Kidney epithelial cell (primary cell): Measurements from ENCODE around the gene RPL28. TPM values are rescaled to one million over a fixed set of nuclear protein-coding genes. Genes with fewer than 3 reads are reported as not detected.

Source experiments
- DNase-seq: peaks from one replicate; pipeline ENCODE4 v3.0.0-alpha.2; 2010; ENCODE audit warnings: low read depth
- H3K27me3 ChIP-seq: 2 replicates; pipeline ENCODE4 v1.6.0; 2011; ENCODE audit warnings: low read length; ENCODE audit not compliant: control insufficient read depth, insufficient read depth
- H3K36me3 ChIP-seq: 2 replicates; pipeline ENCODE4 v1.5.1; 2011; ENCODE audit warnings: low read length; ENCODE audit not compliant: control insufficient read depth, insufficient read depth
- H3K4me3 ChIP-seq: 2 replicates; pipeline ENCODE4 v1.5.1; 2011; ENCODE audit warnings: low read depth, mild to moderate bottlenecking, control low read depth, low read length
- total RNA-seq: library from RNA; depleted of rRNA; stranded (reverse); fragments of >200 nt; gene quantifications from 2 replicates; pipeline ENCODE4 v1.2.3, GENCODE V29; 2015
- TF ChIP-seq, protein P1 (sequence below): IDR thresholded peaks from 2 replicates; pipeline ENCODE4 v1.5.1; 2011; ENCODE audit warnings: mild to moderate bottlenecking, moderate library complexity, low read length, control low read depth, inconsistent platforms; ENCODE audit not compliant: insufficient read depth, poor library complexity, severe bottlenecking

The RPL28 gene
- total RNA-seq, 1 donor from 2014 or later, result 630 TPM

DNA sequence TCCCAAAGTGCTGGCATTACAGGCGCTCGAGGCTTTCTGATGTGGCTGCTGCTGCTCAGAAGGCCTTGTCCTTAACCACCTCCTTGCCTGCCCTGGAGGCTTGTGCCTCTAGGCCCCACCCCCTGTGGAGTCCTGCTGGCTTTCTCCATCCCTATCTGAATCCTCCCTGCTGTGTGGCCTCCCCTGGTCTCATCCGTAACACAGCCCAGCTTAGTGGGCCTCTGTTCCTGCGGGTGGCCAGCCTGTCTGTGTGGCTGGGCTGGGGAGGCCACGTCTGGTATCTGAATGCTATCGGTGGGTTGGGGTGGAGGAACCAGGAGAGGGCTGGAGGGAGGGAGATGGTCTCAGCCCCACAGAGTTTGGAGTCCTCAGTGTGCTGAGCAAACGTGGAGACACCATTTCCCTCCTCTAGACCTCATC is 4.7 kb downstream of the RPL28 start:
- Histone ChIP-seq H3K4me3 (no peak overlapping the region), H3K36me3 (peaks cover 4% of the 10 kb centered on the region), H3K27me3 (no peaks in the 10 kb centered on the region)
- TF ChIP-seq, protein P1, sequence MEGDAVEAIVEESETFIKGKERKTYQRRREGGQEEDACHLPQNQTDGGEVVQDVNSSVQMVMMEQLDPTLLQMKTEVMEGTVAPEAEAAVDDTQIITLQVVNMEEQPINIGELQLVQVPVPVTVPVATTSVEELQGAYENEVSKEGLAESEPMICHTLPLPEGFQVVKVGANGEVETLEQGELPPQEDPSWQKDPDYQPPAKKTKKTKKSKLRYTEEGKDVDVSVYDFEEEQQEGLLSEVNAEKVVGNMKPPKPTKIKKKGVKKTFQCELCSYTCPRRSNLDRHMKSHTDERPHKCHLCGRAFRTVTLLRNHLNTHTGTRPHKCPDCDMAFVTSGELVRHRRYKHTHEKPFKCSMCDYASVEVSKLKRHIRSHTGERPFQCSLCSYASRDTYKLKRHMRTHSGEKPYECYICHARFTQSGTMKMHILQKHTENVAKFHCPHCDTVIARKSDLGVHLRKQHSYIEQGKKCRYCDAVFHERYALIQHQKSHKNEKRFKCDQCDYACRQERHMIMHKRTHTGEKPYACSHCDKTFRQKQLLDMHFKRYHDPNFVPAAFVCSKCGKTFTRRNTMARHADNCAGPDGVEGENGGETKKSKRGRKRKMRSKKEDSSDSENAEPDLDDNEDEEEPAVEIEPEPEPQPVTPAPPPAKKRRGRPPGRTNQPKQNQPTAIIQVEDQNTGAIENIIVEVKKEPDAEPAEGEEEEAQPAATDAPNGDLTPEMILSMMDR, result no peak
- no peak for DNase-seq

GRCh38 chr19:55391191-55391670 is 5.5 kb downstream of the RPL28 start:
- DNase-seq, result no peak
- Histone ChIP-seq H3K4me3 (no peak overlapping the region), H3K36me3 (peaks cover 4% of the 10 kb centered on the region), H3K27me3 (no peaks in the 10 kb centered on the region)
- TF ChIP-seq, protein P1, result no peak

DNA sequence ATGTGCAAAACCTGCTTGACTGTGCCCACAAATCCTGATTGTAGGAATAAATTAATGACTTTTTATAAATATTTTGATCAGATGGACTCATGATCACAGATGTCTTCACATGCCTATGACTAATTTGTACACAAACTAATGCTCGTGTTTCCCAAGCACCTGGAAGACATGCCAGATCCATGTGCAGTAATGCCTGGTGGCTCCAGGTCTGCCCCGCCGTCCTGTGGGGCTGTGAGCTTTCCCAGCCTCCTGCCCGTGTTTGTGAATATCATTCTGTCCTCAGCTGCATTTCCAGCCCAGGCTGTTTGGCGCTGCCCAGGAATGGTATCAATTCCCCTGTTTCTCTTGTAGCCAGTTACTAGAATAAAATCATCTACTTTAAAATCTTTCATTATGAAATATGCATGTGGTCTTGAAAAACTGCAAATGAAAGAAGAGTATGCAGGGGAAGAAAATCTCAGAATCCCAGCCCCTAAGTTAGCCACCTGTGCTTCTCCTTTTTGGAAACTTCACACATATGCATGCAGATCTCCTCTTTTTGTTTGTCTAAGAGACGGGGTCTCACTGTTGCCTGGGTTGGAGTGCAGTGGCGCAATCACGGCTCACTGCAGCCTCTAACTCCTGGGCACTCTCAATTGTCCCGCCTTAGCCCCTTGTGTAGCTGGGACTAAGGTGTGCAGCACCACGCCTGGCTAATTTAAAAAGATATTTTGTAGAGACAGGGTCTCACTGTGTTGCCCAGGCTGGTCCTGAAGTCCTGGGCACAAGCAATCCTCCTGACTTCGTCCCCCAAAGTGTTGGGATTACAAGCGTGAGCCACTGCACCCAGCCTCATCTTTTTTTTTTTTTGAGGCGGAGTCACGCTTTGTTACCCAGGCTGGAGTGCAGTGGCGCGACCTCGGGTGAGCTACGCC is 6.2 kb downstream of the RPL28 start:
- no peaks in the 10 kb centered on the region for H3K27me3 ChIP-seq
- no peak for DNase-seq
- H3K4me3 ChIP-seq, result no peak overlapping the region
- peaks cover 4% of the 10 kb centered on the region for H3K36me3 ChIP-seq
- TF ChIP-seq, protein P1, result no peak

DNA sequence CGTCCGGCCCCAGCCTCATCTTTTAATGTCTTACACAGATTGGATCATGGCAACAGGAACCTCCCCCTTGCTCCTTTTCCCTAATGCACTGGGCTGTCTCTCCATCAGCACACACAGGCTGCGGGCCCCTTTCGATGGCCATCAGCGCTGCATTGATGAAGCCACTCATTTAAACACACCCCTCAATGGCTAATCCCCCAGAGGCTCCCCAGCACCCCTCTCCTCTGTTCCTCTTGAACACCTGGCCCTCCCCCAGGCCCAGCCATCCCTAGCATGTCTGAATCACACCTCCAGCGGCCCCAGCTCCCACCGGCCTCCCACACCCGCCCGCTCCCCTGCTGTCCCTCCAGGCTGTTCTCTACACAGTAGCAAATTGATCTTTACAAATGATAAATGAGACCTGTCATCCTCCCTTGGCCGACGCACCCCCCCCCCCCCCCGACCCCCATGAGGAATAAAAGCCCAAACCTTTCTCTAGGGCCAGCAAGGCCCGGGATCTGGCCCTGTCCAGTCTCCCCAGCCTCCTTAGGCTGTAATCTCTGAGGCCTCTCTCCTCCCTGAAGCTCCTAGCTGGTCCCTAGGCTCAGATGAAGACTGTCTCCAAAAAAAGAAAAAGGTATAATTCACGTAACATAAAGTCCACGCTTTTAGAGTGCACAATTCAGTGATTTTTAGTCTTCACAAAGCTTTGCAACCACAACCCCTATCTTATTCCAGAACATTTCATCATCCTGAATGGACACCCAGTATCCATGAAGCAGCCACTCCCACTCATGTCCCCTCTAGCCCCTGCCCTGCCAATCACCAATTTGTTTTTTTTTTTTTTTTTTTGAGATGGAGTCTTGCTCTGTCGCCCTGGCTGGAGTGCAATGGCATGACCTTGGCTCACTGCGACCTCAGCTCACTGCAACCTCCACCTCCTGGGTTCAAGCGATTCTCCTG is 7.4 kb downstream of the RPL28 start:
- H3K36me3 ChIP-seq, result peaks cover 4% of the 10 kb centered on the region
- no peak overlapping the region for H3K4me3 ChIP-seq
- no peaks in the 10 kb centered on the region for H3K27me3 ChIP-seq
- DNase-seq, result no peak
- TF ChIP-seq, protein P1, result no peak

- TF ChIP-seq, protein P1, result no peak
Observed at GRCh38 chr19:55398200-55398925, 12.6 kb downstream of the RPL28 start.

More at GRCh38 chr19:55398200-55398925, 12.6 kb downstream of the RPL28 start:
- peaks cover 2% of the 10 kb centered on the region for H3K36me3 ChIP-seq
- H3K27me3 ChIP-seq, result no peaks in the 10 kb centered on the region
- no peak overlapping the region for H3K4me3 ChIP-seq
- DNase-seq, result no peak
